Measurements from ENCODE around the gene ZNF618.

Gene ZNF618

GRCh38 chr9:113991714-113992113, 115.6 kb downstream of the ZNF618 start:
- no peak for DNase-seq (ENCODE audit: low read depth, low spot score)
- ChIA-PET POLR2A (no interaction called here), CTCF (interaction anchor here (1.3 to 1.8 kb wide), 2 partner anchors 29 to 184 kb away, joined by 4 to 7 read pairs; no protein-coding TSS in a partner anchor)
- no peak overlapping the region for H3K4me3 ChIP-seq (ENCODE audit: low read depth, low read length)
- no peak for TF ChIP-seq CTCF (IDR thresholded peaks at IDR 0.05; ENCODE audit: insufficient read depth, low read length, missing control alignments)

GRCh38 chr9:113992276-113992951, 116.3 kb downstream of the ZNF618 start:
- ChIA-PET CTCF (interaction anchor here (1.3 to 1.8 kb wide), 2 partner anchors 29 to 185 kb away, joined by 4 to 7 read pairs; no protein-coding TSS in a partner anchor), POLR2A (no interaction called here)
- TF ChIP-seq CTCF (IDR thresholded peaks at IDR 0.05; ENCODE audit: insufficient read depth, low read length, missing control alignments) = no peak
- no peak for DNase-seq (ENCODE audit: low read depth, low spot score)
- no peak overlapping the region for H3K4me3 ChIP-seq (ENCODE audit: low read depth, low read length)

GRCh38 chr9:113992994-113993393, 116.9 kb downstream of the ZNF618 start:
- POLR2A ChIA-PET = no interaction called here
- DNase-seq (ENCODE audit: low read depth, low spot score) = no peak
- no peak for TF ChIP-seq CTCF (IDR thresholded peaks at IDR 0.05; ENCODE audit: insufficient read depth, low read length, missing control alignments)
- CTCF ChIA-PET = interaction anchor here (1.3 to 1.8 kb wide), 2 partner anchors 30 to 185 kb away, joined by 4 to 7 read pairs; no protein-coding TSS in a partner anchor
- no peak overlapping the region for H3K4me3 ChIP-seq (ENCODE audit: low read depth, low read length)

GRCh38 chr9:113993838-113994540, 117.9 kb downstream of the ZNF618 start:
- no peak for TF ChIP-seq CTCF (IDR thresholded peaks at IDR 0.05; ENCODE audit: insufficient read depth, low read length, missing control alignments)
- H3K4me3 ChIP-seq (ENCODE audit: low read depth, low read length) = no peak overlapping the region
- ChIA-PET POLR2A (no interaction called here), CTCF (interaction anchor here (0.8 to 1.9 kb wide), 2 partner anchors 116 to 186 kb away, joined by 4 to 7 read pairs; no protein-coding TSS in a partner anchor)
- no peak for DNase-seq (ENCODE audit: low read depth, low spot score)

GRCh38 chr9:113995401-113995800, 119.3 kb downstream of the ZNF618 start:
- no peak for TF ChIP-seq CTCF (IDR thresholded peaks at IDR 0.05; ENCODE audit: insufficient read depth, low read length, missing control alignments)
- H3K4me3 ChIP-seq (ENCODE audit: low read depth, low read length) = no peak overlapping the region
- ChIA-PET CTCF (interaction anchor here (1.1 to 1.9 kb wide), 3 partner anchors 12 to 118 kb away, joined by 3 to 7 read pairs (median 3); no protein-coding TSS in a partner anchor), POLR2A (no interaction called here)
- DNase-seq (ENCODE audit: low read depth, low spot score) = no peak

- POLR2A ChIA-PET = no interaction called here
- no peak for DNase-seq (ENCODE audit: low read depth, low spot score)
- TF ChIP-seq CTCF (IDR thresholded peaks at IDR 0.05; ENCODE audit: insufficient read depth, low read length, missing control alignments) = no peak
- CTCF ChIA-PET = interaction anchor here (0.9 to 1.3 kb wide), 3 partner anchors 13 to 189 kb away, joined by 3 to 6 read pairs (median 3); no protein-coding TSS in a partner anchor
- H3K4me3 ChIP-seq (ENCODE audit: low read depth, low read length) = no peak overlapping the region
Observed at GRCh38 chr9:113995963-113996362, 119.9 kb downstream of the ZNF618 start.
